B cell (primary cell): ENCODE measurements around the gene DENND6A. TPM values are rescaled to one million over a fixed set of nuclear protein-coding genes. Genes with fewer than 3 reads are reported as not detected.

Experiments
- ATAC-seq: fragments of 200-7000 bp; cut with Tn5 transposase; one replicate; pipeline ENCODE4 v1.10.0; 2021; ENCODE audit warnings: low read depth, mild to moderate bottlenecking, moderate number of reproducible peaks, moderate library complexity
- CTCF ChIA-PET: fragments of 350-600 bp; sonication (Branson Sonifier 250); formaldehyde crosslinking; loops from one replicate; lab custom pipeline; 2021; ENCODE audit warnings: antibody characterized with exemption, inconsistent platforms; lab: Charles Lee
- POLR2A ChIA-PET: fragments of 350-600 bp; sonication (Branson Sonifier 250); formaldehyde crosslinking; loops from one replicate; lab custom pipeline; 2021; ENCODE audit warnings: antibody characterized with exemption; lab: Charles Lee
- DNase-seq: peaks from one replicate; pipeline ENCODE4 v3.0.0; 2013
- H2AFZ ChIP-seq: 2 replicates; pipeline ENCODE4 v1.6.1; 2012; ENCODE audit warnings: mild to moderate bottlenecking, low read depth, low read length; ENCODE audit not compliant: insufficient read depth, poor library complexity, severe bottlenecking
- H3K27ac ChIP-seq, 2 donors: 1 replicate in 1 of 2; 2 replicates in 1 of 2; pipeline ENCODE4 v1.5.1; 2012 to 2013; ENCODE audit warnings: low read length in 2 of 2, mild to moderate bottlenecking in 2 of 2, moderate library complexity in 1 of 2
- H3K27me3 ChIP-seq, 4 experiments: fragments of 200-600 bp in 1 of 4; sonication (generic) in 1 of 4; replicated peaks in 1 of 4; 1 replicate in 2 of 4; 2 replicates in 2 of 4; pipeline versions ENCODE4 v1.6.1 to v1.7.0; 2013 to 2016; ENCODE audit warnings: low read length in 3 of 4, mild to moderate bottlenecking in 2 of 4, mixed read lengths in 1 of 4, moderate library complexity in 1 of 4; ENCODE audit not compliant: insufficient read depth in 4 of 4, control insufficient read depth in 3 of 4; ENCODE audit errors: control extremely low read depth in 1 of 4
- H3K36me3 ChIP-seq, 2 experiments: replicated peaks in 1 of 2; 1 replicate in 1 of 2; 2 replicates in 1 of 2; pipeline versions ENCODE4 v1.6.1 to v1.7.1; 2013; ENCODE audit warnings: low read length in 1 of 2; ENCODE audit not compliant: insufficient read depth in 2 of 2, control insufficient read depth in 1 of 2; ENCODE audit errors: control extremely low read depth in 1 of 2, extremely low read depth in 1 of 2
- H3K4me1 ChIP-seq, 2 donors: fragments of 200-600 bp in 1 of 2; sonication (generic) in 1 of 2; 1 replicate in 1 of 2; 2 replicates in 1 of 2; pipeline versions ENCODE4 v1.5.1 to v1.6.1; 2013 to 2017; ENCODE audit warnings: low read length in 2 of 2; ENCODE audit not compliant: control insufficient read depth in 2 of 2, insufficient read depth in 2 of 2
- H3K4me2 ChIP-seq: replicated peaks from 2 replicates; pipeline ENCODE3; 2012; ENCODE audit warnings: mild to moderate bottlenecking, low read depth, low read length; ENCODE audit not compliant: poor library complexity, severe bottlenecking
- H3K4me3 ChIP-seq, 5 experiments: fragments of 200-600 bp in 1 of 5; sonication (generic) in 1 of 5; 1 replicate in 3 of 5; 2 replicates in 2 of 5; pipeline versions ENCODE4 v1.5.1 to v1.7.0; 2011 to 2016; ENCODE audit warnings: low read length in 4 of 5, mild to moderate bottlenecking in 4 of 5, low read depth in 2 of 5, control low read depth in 1 of 5, moderate library complexity in 1 of 5; ENCODE audit not compliant: insufficient read depth in 1 of 5; ENCODE audit errors: control extremely low read depth in 1 of 5, extremely low read depth in 1 of 5
- H3K79me2 ChIP-seq: fragments of 200-600 bp; sonication (generic); one replicate; pipeline ENCODE4 v1.6.0; 2016; ENCODE audit warnings: low read length; ENCODE audit not compliant: control insufficient read depth, insufficient read depth
- H3K9ac ChIP-seq: fragments of 200-600 bp; sonication (generic); 2 replicates; pipeline ENCODE4 v1.6.1; 2017; ENCODE audit warnings: mild to moderate bottlenecking, low read length, moderate library complexity
- H3K9me3 ChIP-seq, 3 donors: one replicate each; pipeline versions ENCODE4 v1.6.1 to v1.7.1; 2013; ENCODE audit warnings: low read length in 2 of 3; ENCODE audit not compliant: control insufficient read depth in 2 of 3, insufficient read depth in 1 of 3; ENCODE audit errors: control extremely low read depth in 1 of 3
- H4K20me1 ChIP-seq: 2 replicates; pipeline ENCODE4 v1.6.0; 2012; ENCODE audit warnings: mild to moderate bottlenecking, low read length; ENCODE audit not compliant: insufficient read depth, control insufficient read depth, poor library complexity, severe bottlenecking
- H3K27ac Mint-ChIP-seq: one replicate; pipeline ENCODE4 v1.8.0; 2021; ENCODE audit warnings: mixed read lengths
- H3K27me3 Mint-ChIP-seq: one replicate; pipeline ENCODE4 v1.8.0; 2021; ENCODE audit warnings: mixed read lengths
- H3K4me1 Mint-ChIP-seq: one replicate; pipeline ENCODE4 v1.8.0; 2021; ENCODE audit warnings: mixed read lengths
- H3K4me3 Mint-ChIP-seq: one replicate; pipeline ENCODE4 v1.8.0; 2021; ENCODE audit warnings: mixed read lengths
- H3K9me3 Mint-ChIP-seq: one replicate; pipeline ENCODE4 v1.8.0; 2022; ENCODE audit warnings: mixed read lengths; ENCODE audit not compliant: insufficient read depth
- EZH2 ChIP-seq: IDR thresholded peaks from 2 replicates; pipeline ENCODE4 v1.6.1; 2012; ENCODE audit warnings: borderline replicate concordance, low read depth, mild to moderate bottlenecking, moderate library complexity, low read length; ENCODE audit not compliant: insufficient read depth, poor library complexity, severe bottlenecking
- WGBS: methylation state at CpG from one replicate; pipeline ENCODE4 v1.1.5; 2013; ENCODE audit warnings: missing lambda C conversion rate; ENCODE audit not compliant: insufficient coverage; 5-methylcytosine and 5-hydroxymethylcytosine counted together
- intact Hi-C: fragments of 100-400 bp; cut with micrococcal nuclease; formaldehyde crosslinking; loops from one replicate; pipeline ENCODE4 v1.10.0; 2022
- polyA plus RNA-seq: library from polyadenylated mRNA; depleted of rRNA; stranded (reverse); fragments of >200 nt; gene quantifications from 2 replicates; pipeline ENCODE4 v1.2.3, GENCODE V29; 2012
- small RNA-seq: library from RNA; depleted of rRNA; stranded (forward); fragments of <200 nt; gene quantifications from one replicate; pipeline ENCODE3, GENCODE V24; 2012; ENCODE audit warnings: low replicate concordance, low read depth; ENCODE audit not compliant: insufficient read length
- total RNA-seq, 2 donors: library from RNA; stranded (reverse); fragments of 120-200 nt in 1 of 2; gene quantifications; 1 replicate in 1 of 2; 2 replicates in 1 of 2; pipeline versions ENCODE4 v1.2.3 to v1.2.4, GENCODE V29; 2013 to 2022
- TF ChIP-seq, protein P1 (sequence below): fragments of 200-600 bp; IDR thresholded peaks from one replicate; pipeline ENCODE4 v1.8.0; 2022; ENCODE audit warnings: antibody characterized with exemption, mild to moderate bottlenecking

Gene DENND6A
- total and polyA plus RNA-seq, 2 donors (not counting 1 experiment from before 2014, with no cell fraction given): 10.0 to 31.5 TPM

DNA sequence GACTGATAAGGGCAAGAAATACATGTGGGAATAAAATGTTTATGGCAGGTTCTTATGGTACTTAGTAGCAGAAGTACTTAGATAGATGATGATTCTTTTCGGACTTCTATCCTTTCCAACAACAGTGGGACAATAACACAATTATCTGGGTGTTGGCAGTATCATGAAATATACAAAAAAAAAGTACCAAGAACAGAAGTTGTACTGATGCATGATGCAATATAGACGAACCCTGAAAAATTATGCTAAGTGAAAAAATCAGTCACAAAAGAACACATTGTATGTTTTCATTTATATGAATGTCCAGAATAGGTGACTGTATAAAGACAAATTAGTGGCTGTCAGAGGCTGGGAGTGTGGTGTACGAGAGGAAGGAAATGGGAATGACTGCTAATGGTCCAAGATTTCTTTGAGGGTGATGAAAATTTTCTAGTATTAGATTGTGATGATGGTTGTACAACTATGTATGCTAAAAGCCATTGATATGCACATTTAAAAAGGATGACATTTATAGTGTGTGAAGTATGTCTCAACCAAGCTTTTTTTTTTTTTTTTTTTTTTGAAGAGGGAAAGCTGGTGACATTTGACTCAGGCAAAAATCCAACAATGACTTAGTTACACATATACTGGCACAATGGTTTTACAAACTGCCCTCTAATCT is 116.8 kb downstream of the DENND6A start:
- H3K27ac Mint-ChIP-seq: no peak overlapping the region
- TF ChIP-seq EZH2: no peak
- TF ChIP-seq, protein P1, sequence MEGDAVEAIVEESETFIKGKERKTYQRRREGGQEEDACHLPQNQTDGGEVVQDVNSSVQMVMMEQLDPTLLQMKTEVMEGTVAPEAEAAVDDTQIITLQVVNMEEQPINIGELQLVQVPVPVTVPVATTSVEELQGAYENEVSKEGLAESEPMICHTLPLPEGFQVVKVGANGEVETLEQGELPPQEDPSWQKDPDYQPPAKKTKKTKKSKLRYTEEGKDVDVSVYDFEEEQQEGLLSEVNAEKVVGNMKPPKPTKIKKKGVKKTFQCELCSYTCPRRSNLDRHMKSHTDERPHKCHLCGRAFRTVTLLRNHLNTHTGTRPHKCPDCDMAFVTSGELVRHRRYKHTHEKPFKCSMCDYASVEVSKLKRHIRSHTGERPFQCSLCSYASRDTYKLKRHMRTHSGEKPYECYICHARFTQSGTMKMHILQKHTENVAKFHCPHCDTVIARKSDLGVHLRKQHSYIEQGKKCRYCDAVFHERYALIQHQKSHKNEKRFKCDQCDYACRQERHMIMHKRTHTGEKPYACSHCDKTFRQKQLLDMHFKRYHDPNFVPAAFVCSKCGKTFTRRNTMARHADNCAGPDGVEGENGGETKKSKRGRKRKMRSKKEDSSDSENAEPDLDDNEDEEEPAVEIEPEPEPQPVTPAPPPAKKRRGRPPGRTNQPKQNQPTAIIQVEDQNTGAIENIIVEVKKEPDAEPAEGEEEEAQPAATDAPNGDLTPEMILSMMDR: no peak
- Histone ChIP-seq H4K20me1 (peaks cover 4% of the 10 kb centered on the region), H3K27me3 (no peaks in the 10 kb centered on the region), H3K9ac (no peak overlapping the region), H3K9me3 (no peaks in the 10 kb centered on the region), H2AFZ (no peak overlapping the region), H3K79me2 (peaks cover 32% of the 10 kb centered on the region), H3K4me3 (no peak overlapping the region), H3K27ac (no peak overlapping the region), H3K4me1 (no peaks in the 10 kb centered on the region), H3K4me2 (no peak overlapping the region), H3K36me3 (peaks cover 7 to 74% of the 10 kb centered on the region in 2 experiments)
- H3K4me3 Mint-ChIP-seq: no peak overlapping the region
- H3K9me3 Mint-ChIP-seq: no peaks in the 10 kb centered on the region
- CTCF ChIA-PET: no interaction called here
- intact Hi-C loops: no loop called here
- POLR2A ChIA-PET: no interaction called here
- ATAC-seq (no peak), DNase-seq (no peak)
- peaks cover 4% of the 10 kb centered on the region for H3K4me1 Mint-ChIP-seq
- H3K27me3 Mint-ChIP-seq: no peaks in the 10 kb centered on the region
- WGBS: 100% methylated on average over 1 of the region's 3 CpGs

Small RNA genes within 50 kb of the gene (small RNA-seq; reads per million reads assigned to genes)
- gene RNU6ATAC26P: not detected

Other genes with a start within 250 kb of the DENND6A start
- gene DNAH12, start 148.7 kb downstream of the DENND6A start, total RNA-seq: 0.17 and 0.39 TPM in 2 replicates
- gene DNAH12, start 148.7 kb downstream of the DENND6A start, polyA plus RNA-seq: 0.09 TPM in 1 of 2 replicates, not detected in the other
- 18.3 and 19.6 TPM in 2 replicates for gene PDE12, start 136.8 kb downstream of the DENND6A start, total RNA-seq
- 7.3 and 11.2 TPM in 2 replicates for gene PDE12, start 136.8 kb downstream of the DENND6A start, polyA plus RNA-seq
- gene ARF4, start 95.7 kb downstream of the DENND6A start, total RNA-seq: 37.5 and 38.1 TPM in 2 replicates
- gene ARF4, start 95.7 kb downstream of the DENND6A start, polyA plus RNA-seq: 30.2 and 65.4 TPM in 2 replicates
- gene SLMAP, start 63.2 kb upstream of the DENND6A start, total RNA-seq: 67.2 and 70.8 TPM in 2 replicates
- 9.7 and 19.3 TPM in 2 replicates for gene SLMAP, start 63.2 kb upstream of the DENND6A start, polyA plus RNA-seq